Activated B cell treated with CpG ODN at 0.5 μM for 24 hours (primary cell): ENCODE results near the gene STAMBPL1. TPM values are rescaled to one million over a fixed set of nuclear protein-coding genes. Genes with fewer than 3 reads are reported as not detected.
A peak's percentile ranks its signal among the peaks of the same experiment; 100 is the strongest.
"Not testable (repeated sequence)": the region's sequence is repeated elsewhere in the genome, so short reads cannot be mapped to it uniquely, and the experiment has no call there.

ENCODE experiments used
- ATAC-seq: fragments of 200-7000 bp; cut with Tn5 transposase; one replicate; pipeline ENCODE4 v1.10.0; 2021; ENCODE audit warnings: low read depth, mild to moderate bottlenecking, moderate library complexity
- CTCF ChIA-PET: fragments of 350-600 bp; sonication (Branson Sonifier 250); formaldehyde crosslinking; loops from one replicate; lab custom pipeline; 2021; ENCODE audit warnings: antibody characterized with exemption; lab: Charles Lee
- POLR2A ChIA-PET: fragments of 350-600 bp; sonication (Branson Sonifier 250); formaldehyde crosslinking; loops from one replicate; lab custom pipeline; 2021; ENCODE audit warnings: antibody characterized with exemption; lab: Charles Lee
- DNase-seq: peaks from one replicate; pipeline ENCODE4 v3.0.0; 2022
- H3K27ac Mint-ChIP-seq: one replicate; pipeline ENCODE4 v1.8.0; 2020; ENCODE audit warnings: mixed read lengths
- H3K27me3 Mint-ChIP-seq: one replicate; pipeline ENCODE4 v1.8.0; 2021; ENCODE audit warnings: mixed read lengths
- H3K36me3 Mint-ChIP-seq: one replicate; pipeline ENCODE4 v1.8.0; 2021; ENCODE audit warnings: low read depth, mixed read lengths
- H3K4me1 Mint-ChIP-seq: one replicate; pipeline ENCODE4 v1.8.0; 2021; ENCODE audit warnings: mixed read lengths
- H3K4me3 Mint-ChIP-seq: one replicate; pipeline ENCODE4 v1.8.0; 2020; ENCODE audit warnings: mild to moderate bottlenecking, mixed read lengths
- H3K9me3 Mint-ChIP-seq: one replicate; pipeline ENCODE4 v1.8.0; 2020; ENCODE audit warnings: mixed read lengths
- intact Hi-C: fragments of 100-400 bp; cut with micrococcal nuclease; formaldehyde crosslinking; loops from one replicate; pipeline ENCODE4 v1.15.1; 2024
- total RNA-seq: library from RNA; stranded (reverse); gene quantifications from 2 replicates; pipeline ENCODE4 v1.2.3, GENCODE V29; 2022
- TF ChIP-seq, protein P1 (sequence below): fragments of 200-600 bp; IDR thresholded peaks from one replicate; pipeline ENCODE4 v1.8.0; 2022; ENCODE audit warnings: antibody characterized with exemption, mild to moderate bottlenecking

The STAMBPL1 gene
- total RNA-seq, 1 donor from 2014 or later = 44.5 TPM

DNA sequence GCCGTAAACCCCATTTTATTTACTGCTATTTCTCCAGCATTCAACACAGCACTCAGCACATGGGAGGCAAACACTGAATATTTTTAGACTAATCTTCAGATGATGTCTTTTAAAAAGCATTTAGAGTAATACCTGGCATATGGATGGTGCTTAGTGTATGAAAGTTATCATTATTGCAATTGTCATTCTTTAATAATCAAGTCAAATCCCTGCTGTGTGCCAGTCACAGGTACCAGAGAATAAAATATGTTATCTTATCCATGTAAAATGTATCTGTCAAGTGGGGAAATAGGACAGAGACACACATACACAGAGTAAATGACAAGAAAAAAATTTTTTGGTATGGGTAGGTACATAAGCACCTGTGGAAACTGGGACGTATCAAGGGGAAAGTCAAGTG is 46.9 kb upstream of the STAMBPL1 start:
- intact Hi-C loops = no loop called here
- POLR2A ChIA-PET = no interaction called here

GRCh38 chr10:88833723-88834122 is 46.3 kb upstream of the STAMBPL1 start:
- no peak for ATAC-seq
- no peak overlapping the region for H3K4me3 Mint-ChIP-seq

More for the DNA sequence above, 46.9 kb upstream of the STAMBPL1 start:
- Mint-ChIP-seq H3K4me1 (peaks cover 2% of the 10 kb centered on the region), H3K27ac (no peak overlapping the region), H3K9me3 (no peaks in the 10 kb centered on the region), H3K27me3 (peaks cover 5% of the 10 kb centered on the region), H3K4me3 (no peak overlapping the region), H3K36me3 (no peaks in the 10 kb centered on the region)
- ATAC-seq (no peak), DNase-seq (no peak)
- TF ChIP-seq, protein P1, sequence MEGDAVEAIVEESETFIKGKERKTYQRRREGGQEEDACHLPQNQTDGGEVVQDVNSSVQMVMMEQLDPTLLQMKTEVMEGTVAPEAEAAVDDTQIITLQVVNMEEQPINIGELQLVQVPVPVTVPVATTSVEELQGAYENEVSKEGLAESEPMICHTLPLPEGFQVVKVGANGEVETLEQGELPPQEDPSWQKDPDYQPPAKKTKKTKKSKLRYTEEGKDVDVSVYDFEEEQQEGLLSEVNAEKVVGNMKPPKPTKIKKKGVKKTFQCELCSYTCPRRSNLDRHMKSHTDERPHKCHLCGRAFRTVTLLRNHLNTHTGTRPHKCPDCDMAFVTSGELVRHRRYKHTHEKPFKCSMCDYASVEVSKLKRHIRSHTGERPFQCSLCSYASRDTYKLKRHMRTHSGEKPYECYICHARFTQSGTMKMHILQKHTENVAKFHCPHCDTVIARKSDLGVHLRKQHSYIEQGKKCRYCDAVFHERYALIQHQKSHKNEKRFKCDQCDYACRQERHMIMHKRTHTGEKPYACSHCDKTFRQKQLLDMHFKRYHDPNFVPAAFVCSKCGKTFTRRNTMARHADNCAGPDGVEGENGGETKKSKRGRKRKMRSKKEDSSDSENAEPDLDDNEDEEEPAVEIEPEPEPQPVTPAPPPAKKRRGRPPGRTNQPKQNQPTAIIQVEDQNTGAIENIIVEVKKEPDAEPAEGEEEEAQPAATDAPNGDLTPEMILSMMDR = no peak
- CTCF ChIA-PET = interaction anchor here (12.7 kb wide), 1 partner anchor 99 kb away, joined by 449 read pairs; no protein-coding TSS in a partner anchor

GRCh38 chr10:88835096-88835909 is 44.7 kb upstream of the STAMBPL1 start:
- intact Hi-C loops = loop anchor here (1.0 kb wide), 7 partner anchors 45 to 382 kb away; partner anchors contain the start of genes FAS and STAMBPL1
- H3K4me3 Mint-ChIP-seq = no peak overlapping the region
- TF ChIP-seq, protein P1 = no peak
- POLR2A ChIA-PET = interaction anchor here (0.6 to 1.8 kb wide), 5 partner anchors 96 to 163 kb away, joined by 3 to 10 read pairs (median 6); no protein-coding TSS in a partner anchor
- no peaks in the 10 kb centered on the region for H3K9me3 Mint-ChIP-seq
- CTCF ChIA-PET = interaction anchor here (0.6 to 12.7 kb wide), 40 partner anchors 9 to 984 kb away, joined by 3 to 449 read pairs (median 5); partner anchors contain the start of genes ANKRD22, CH25H, FAS and STAMBPL1
- H3K27me3 Mint-ChIP-seq = peaks cover 5% of the 10 kb centered on the region
- peak; percentile 66 for DNase-seq
- no peaks in the 10 kb centered on the region for H3K36me3 Mint-ChIP-seq
- peak; percentile 98 for ATAC-seq
- H3K4me1 Mint-ChIP-seq = peaks cover 2% of the 10 kb centered on the region
- no peak overlapping the region for H3K27ac Mint-ChIP-seq

More at GRCh38 chr10:88833723-88834122, 46.3 kb upstream of the STAMBPL1 start:
- TF ChIP-seq, protein P1 = no peak
- Mint-ChIP-seq H3K9me3 (no peaks in the 10 kb centered on the region), H3K27me3 (peaks cover 5% of the 10 kb centered on the region), H3K4me1 (peaks cover 2% of the 10 kb centered on the region), H3K36me3 (no peaks in the 10 kb centered on the region), H3K27ac (no peak overlapping the region)
- intact Hi-C loops = no loop called here
- ChIA-PET POLR2A (no interaction called here), CTCF (interaction anchor here (1.3 to 12.7 kb wide), 6 partner anchors 11 to 384 kb away, joined by 3 to 449 read pairs (median 10); no protein-coding TSS in a partner anchor)
- no peak for DNase-seq

DNA sequence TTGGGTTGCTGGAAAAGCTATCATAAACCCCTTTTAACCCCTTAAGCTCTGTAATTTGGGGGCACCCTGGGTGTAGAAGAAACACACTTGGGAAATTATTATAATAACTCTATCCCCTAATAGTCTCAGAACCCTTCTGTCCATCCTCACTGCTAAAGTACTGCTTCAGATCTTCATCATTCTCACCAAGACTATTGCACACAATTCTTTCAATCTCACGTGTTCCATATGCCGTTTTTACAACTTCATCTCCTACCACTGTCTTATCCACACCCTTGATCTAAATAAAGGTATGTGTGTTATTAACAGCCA is 44.2 kb upstream of the STAMBPL1 start:
- POLR2A ChIA-PET = interaction anchor here (0.6 to 2.0 kb wide), 7 partner anchors 44 to 380 kb away, joined by 3 to 10 read pairs (median 6); partner anchors contain the start of gene STAMBPL1
- Mint-ChIP-seq H3K27me3 (peaks cover 3% of the 10 kb centered on the region), H3K36me3 (no peaks in the 10 kb centered on the region), H3K27ac (no peak overlapping the region), H3K4me1 (peaks cover 2% of the 10 kb centered on the region), H3K9me3 (no peaks in the 10 kb centered on the region), H3K4me3 (no peak overlapping the region)
- CTCF ChIA-PET = interaction anchor here (0.6 to 12.7 kb wide), 38 partner anchors 9 to 985 kb away, joined by 3 to 449 read pairs (median 5); partner anchors contain the start of genes ANKRD22, CH25H, FAS and STAMBPL1
- DNase-seq (no peak), ATAC-seq (no peak)
- TF ChIP-seq, protein P1 = no peak
- intact Hi-C loops = loop anchor here (1.0 kb wide), 7 partner anchors 44 to 381 kb away; partner anchors contain the start of genes FAS and STAMBPL1

DNA sequence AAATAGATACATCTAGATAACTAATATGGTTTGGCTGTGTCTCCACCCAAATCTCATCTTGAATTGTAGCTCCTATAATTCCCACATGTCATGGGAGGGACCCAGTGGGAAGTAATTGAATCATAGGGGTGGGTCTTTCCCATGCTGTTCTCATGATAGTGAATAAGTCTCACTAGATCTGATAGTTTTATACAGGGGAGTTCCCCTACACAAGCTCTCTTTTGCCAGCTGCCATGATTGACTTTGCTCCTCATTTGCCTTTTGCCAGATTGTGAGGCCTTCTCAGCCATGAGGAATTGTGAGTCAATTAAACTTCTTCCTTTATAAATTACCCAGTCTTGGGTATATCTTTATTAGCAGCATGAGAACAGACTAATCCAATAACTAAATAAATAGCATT is 42.4 kb upstream of the STAMBPL1 start:
- CTCF ChIA-PET = interaction anchor here (0.7 to 12.7 kb wide), 9 partner anchors 12 to 380 kb away, joined by 3 to 449 read pairs (median 8); partner anchors contain the start of gene STAMBPL1
- DNase-seq, H3K36me3 Mint-ChIP-seq, H3K27ac Mint-ChIP-seq, ATAC-seq, H3K27me3 Mint-ChIP-seq, H3K4me3 Mint-ChIP-seq, intact Hi-C loops, H3K4me1 Mint-ChIP-seq, H3K9me3 Mint-ChIP-seq: not testable (repeated sequence)
- POLR2A ChIA-PET = interaction anchor here (1.0 to 2.0 kb wide), 3 partner anchors 43 to 96 kb away, joined by 5 to 9 read pairs (median 8); partner anchors contain the start of gene STAMBPL1
